IPS-18c (cell line): ENCODE results near the gene DNAJB1.
A peak's percentile ranks its signal among the peaks of the same experiment; 100 is the strongest.
"Not testable (repeated sequence)": the region's sequence is repeated elsewhere in the genome, so short reads cannot be mapped to it uniquely, and the experiment has no call there.

ENCODE experiments used
- H3K4me3 ChIP-seq: 2 replicates; pipeline ENCODE4 v1.7.0; 2013; ENCODE audit warnings: low read depth, mild to moderate bottlenecking, low read length, moderate library complexity; ENCODE audit not compliant: insufficient read depth
- H3K9me3 ChIP-seq: one replicate; pipeline ENCODE4 v1.6.1; 2013; ENCODE audit warnings: mild to moderate bottlenecking, low read length, moderate library complexity; ENCODE audit not compliant: control insufficient read depth, insufficient read depth

DNAJB1 gene

DNA sequence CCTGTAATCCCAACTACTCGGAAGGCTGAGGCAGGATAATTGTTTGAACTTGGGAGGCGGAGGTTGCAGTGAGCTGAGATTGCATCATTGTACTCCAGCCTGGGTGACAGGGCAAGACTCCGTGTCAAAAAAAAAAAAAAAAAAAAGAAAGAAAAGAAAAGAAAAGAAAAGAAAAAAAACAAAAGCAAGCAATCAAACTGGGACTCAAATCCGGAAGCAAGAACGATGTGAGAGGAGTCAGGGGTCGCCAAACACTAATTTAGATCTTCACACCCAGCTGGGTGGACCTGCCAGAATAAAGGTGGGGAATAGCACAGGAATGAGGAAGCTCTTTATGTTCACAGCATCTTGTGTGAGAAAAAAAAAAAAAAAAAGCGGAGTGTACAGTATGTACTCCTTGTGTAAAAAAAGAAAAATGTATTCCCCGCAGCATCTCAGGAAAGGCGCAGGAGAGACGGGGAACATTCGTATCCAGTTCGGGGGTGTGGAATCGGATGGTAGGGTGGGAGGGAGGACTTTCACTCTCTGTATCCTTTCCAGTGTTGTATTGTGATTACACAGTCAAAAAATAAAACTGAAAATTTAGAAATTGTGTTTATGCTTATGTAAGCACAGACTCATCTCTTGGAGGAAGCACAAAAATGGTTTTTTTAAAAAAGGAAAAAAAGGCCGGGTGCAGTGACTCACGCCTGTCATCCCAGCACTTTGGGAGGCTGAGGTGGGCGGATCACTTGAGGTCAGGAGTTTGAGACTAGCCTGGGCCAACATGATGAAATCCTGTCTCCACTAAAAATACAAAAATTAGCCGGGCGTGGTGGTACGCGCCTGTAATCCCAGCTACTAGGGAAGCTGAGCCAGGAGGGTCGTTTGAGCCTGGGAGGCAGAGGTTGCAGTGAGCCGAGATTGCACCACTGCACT lies 7.6 kb downstream of the DNAJB1 start:
- no peaks in the 10 kb centered on the region for H3K9me3 ChIP-seq
- H3K4me3 ChIP-seq = no peak overlapping the region

GRCh38 chr19:14507704-14508542 lies 10.3 kb downstream of the DNAJB1 start:
- H3K4me3 ChIP-seq = no peak overlapping the region

GRCh38 chr19:14505488-14506239 lies 12.5 kb downstream of the DNAJB1 start:
- Histone ChIP-seq H3K9me3 (no peaks in the 10 kb centered on the region), H3K4me3 (no peak overlapping the region)

More at GRCh38 chr19:14507704-14508542, 10.3 kb downstream of the DNAJB1 start:
- H3K9me3 ChIP-seq = no peaks in the 10 kb centered on the region

GRCh38 chr19:14504575-14504974 lies 13.6 kb downstream of the DNAJB1 start:
- H3K9me3 ChIP-seq, H3K4me3 ChIP-seq: not testable (repeated sequence)

DNA sequence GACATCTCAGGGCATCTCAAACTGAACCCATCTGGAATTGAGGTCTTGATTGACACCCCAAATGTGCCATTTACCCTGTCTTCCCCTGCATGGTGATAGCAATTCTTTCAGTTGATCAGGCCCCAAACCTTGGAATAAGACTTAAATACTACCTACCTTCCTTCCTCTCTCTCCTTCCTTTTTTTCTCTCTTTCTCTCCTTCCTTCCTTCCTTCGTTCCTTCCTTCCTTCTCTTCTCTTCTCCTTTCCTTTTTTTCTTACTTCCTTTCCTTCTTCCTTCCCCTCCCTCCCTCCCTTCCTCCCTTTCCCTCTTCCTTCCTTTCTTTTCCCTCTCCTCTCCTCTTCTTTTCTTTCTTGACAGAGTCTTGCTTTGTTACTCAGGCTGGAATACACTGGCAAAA lies 14.9 kb downstream of the DNAJB1 start:
- no peaks in the 10 kb centered on the region for H3K9me3 ChIP-seq
- no peak overlapping the region for H3K4me3 ChIP-seq

DNA sequence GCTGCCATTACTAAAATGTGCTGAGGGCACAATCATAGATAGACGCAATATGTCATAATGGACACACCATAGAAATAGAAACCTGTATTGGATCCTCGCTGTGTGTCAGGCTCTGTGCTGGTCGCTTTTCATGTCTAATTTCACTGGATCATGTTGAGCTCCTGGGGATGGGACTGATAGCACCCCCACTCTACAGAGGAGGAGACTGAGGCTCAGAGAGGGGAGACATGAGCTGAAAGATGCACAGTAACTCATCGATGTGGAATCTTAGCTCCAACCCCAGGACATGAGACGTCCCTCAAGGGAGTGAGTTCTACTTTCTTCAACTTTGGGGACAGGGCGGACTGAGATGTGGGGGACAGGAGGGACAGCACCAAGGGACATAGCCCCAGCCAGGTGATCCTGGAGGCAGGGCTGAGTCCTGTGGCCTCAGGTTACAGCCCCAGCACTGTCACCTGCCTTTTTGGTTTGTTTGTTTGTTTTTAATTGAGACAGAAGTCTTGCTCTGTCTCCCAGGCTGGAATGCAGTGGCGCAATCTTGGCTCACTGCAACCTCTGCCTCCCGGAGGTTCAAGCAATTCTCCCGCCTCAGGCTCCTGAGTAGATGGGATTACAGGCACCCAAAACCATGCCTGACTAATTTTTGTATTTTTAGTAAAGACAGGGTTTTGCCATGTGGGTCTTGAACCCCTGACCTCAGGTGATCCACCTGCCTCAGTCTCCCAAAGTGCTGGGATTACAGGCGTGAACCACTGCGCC lies 15.7 kb downstream of the DNAJB1 start:
- H3K4me3 ChIP-seq = no peak overlapping the region
- H3K9me3 ChIP-seq = no peaks in the 10 kb centered on the region

DNA sequence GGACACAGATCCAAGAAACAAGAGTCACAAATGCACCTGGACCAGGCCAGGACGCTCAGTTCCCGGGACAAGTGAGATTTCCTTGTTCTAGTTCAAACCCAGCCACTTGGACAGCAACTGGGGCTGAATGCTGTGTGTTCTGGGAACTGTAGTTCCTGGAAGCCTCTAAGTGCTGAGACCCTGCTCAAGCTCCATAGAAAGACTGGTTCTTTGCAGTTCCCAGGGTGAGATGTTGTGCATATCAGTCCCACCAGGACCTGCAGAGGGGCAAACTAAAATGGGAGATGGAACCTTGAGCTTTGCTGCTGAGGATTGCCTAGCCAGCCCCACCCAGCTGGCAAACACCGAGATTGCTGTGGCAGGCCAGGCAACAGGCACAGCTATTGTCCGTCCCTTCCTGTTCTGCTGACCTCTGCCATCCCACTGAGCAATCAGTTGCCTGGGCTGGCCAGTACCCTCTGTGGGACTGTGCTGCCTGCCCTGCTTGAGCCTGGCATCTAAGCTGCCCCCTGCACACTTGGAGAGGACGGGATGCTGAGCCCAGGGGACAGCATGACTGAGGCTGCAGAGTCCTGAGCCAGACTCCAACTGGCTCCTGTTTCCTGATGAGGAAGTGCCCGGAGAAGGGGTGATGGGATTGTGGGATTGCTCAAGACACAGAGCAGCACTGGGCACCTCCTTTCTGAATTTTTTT lies 20.8 kb downstream of the DNAJB1 start:
- no peaks in the 10 kb centered on the region for H3K9me3 ChIP-seq
- no peak overlapping the region for H3K4me3 ChIP-seq

- Histone ChIP-seq H3K4me3 (no peak overlapping the region), H3K9me3 (no peaks in the 10 kb centered on the region)
These were observed 21.4 kb downstream of the DNAJB1 start for GRCh38 chr19:14496834-14497227.

GRCh38 chr19:14496029-14496833 lies 22.0 kb downstream of the DNAJB1 start, which contains the start of gene GIPC1:
Gene GIPC1, minus strand, starts transcription at chr19:14496127. Its CDS starts 13,151 bp downstream, at chr19:14482976.
- H3K9me3 ChIP-seq = no peaks in the 10 kb centered on the region
- H3K4me3 ChIP-seq = peak within 1 kb of the TSS; percentile 67

DNA sequence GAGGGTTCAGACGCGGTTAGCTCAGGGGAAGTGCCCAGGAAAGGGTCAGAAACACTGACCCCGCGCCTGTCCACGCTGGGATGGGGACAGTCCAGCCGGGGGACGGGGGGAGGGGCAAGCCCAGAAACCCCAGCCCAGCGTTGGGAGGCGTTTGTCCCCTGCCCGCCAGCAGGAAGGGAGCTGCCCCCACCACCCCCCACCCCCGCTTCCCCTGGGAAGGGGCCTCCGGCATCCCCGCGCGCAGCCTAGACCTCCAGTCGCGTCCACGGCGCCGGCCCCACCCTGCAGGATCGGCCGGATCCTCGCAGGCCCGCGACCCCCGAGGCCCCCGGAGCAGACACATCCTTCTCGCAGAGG lies 22.5 kb downstream of the DNAJB1 start:
- Histone ChIP-seq H3K4me3 (peak overlapping the region; percentile 67), H3K9me3 (no peaks in the 10 kb centered on the region)

DNA sequence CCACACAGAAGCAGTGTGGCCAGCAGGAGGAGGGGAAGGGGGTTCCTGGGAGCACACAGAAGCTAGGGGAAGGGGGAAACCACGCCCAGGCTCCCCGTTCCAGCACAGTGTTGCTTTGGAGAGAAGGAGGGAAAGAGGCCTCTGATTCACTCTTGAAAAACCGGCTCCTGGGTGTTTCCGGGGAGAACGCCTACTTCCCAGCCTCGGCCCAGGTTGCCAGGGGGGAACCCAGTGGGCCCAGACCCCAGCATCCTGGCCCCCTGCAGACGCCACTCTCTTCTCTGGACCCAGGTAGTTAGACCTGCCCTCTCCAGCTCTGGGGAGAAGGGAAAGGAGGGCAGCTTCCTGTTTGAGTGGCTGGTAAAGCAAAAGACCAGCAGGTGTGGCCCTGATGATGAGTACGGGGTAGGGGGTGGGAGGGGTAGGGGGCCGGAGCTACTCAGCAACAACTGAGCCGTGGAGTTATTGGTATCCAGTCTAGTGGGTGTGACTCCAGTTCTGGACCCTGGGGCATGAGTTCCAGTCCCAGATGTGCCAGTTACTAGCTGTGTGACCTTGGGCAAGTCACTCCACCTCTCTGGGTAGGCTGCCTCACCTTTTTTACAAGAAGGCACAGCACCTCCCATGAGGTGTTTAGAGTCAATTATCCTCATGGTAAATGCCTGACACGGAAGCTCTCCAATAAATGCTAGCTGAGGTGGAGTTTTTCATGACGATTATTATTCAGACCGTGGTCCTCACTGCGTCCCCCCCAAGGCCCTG lies 23.1 kb downstream of the DNAJB1 start:
- Histone ChIP-seq H3K9me3 (no peaks in the 10 kb centered on the region), H3K4me3 (peak overlapping the region; percentile 67)

- H3K4me3 ChIP-seq = no peak overlapping the region
- no peaks in the 10 kb centered on the region for H3K9me3 ChIP-seq
These were observed 23.8 kb downstream of the DNAJB1 start for GRCh38 chr19:14494411-14494810.

- H3K4me3 ChIP-seq = no peak overlapping the region
- H3K9me3 ChIP-seq = no peaks in the 10 kb centered on the region
These were observed 25.4 kb downstream of the DNAJB1 start for GRCh38 chr19:14492756-14493337.

DNA sequence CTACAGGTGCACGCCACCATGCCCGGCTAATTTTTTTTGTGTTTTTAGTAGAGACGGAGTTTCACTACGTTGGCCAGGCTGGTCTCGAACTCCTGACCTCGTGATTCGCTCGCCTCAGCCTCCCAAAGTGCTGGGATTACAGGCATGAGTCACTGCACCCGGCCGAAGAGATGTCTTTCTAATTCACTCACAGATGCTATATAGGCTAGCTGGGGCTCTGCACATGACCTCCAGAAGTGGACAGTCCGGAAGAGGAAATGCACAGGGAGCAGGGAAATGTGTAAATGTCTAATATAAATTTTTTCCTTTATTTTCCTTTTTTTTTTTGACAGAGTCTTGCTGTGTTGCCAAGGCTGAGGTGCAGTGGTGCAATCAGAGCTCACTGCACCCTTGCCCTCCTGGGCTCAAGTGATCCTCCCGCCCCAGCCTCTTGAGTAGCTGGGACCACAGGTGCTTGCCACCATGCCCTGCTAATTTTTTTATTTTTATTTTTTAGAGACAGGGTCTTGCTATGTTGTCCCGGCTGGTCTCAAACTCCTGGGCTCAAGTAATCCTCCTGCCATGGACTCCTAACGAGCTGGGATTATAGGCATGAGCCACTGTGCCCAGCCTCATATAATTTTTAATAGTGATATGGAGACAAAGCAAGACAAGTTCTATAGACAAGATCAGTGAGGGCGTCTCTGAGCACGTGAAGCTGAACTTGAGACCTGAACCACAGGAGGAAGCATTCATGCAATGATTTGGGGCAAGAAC lies 30.6 kb downstream of the DNAJB1 start:
- Histone ChIP-seq H3K4me3 (no peak overlapping the region), H3K9me3 (no peaks in the 10 kb centered on the region)
